GM21619 (cell line): ENCODE measurements around the gene HMCN2.

Experiments used
- ATAC-seq: cut with Tn5 transposase; IDR thresholded peaks from one replicate; pipeline ENCODE4 v1.9.1; 2021; ENCODE audit not compliant: unreplicated experiment

HMCN2 gene

GRCh38 chr9:130305381-130305780 is 39.8 kb downstream of the HMCN2 start:
- ATAC-seq = no peak

DNA sequence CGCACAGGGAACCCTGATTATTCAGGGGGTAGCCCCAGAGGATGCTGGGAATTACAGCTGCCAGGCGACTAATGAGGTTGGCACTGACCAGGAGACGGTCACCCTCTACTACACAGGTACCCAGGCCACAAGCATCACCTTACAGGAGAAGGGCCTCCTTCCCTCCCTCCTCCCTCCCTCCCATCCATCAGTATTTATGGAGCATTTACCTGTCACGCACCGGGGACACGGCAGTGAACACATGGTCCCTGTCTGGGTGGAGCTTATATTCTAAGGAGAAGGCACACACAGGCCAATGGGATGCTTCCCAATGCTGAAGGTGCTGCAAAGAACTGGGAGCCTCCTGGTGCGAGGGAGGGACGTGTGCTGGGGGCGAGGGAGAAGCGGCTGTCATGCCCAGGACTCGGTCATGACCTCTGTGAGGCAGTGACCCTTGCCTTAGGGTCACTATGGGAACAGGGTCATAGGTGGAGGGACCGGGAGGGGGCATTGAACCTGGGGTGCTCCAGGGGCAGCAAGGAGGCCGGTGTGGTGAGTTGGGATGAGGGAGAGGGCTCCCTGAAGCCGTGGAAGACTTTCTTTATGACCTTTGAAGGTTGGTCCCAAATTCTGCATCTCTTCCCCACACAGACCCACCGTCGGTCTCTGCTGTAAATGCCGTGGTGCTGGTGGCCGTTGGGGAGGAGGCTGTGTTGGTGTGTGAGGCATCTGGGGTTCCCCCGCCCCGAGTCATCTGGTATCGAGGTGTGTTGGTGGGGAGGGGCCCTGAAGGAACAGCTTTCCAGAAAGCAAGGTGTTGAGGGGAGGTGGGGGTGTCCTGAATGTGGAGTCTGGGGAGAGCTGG is 41.5 kb downstream of the HMCN2 start:
- ATAC-seq = no peak

DNA sequence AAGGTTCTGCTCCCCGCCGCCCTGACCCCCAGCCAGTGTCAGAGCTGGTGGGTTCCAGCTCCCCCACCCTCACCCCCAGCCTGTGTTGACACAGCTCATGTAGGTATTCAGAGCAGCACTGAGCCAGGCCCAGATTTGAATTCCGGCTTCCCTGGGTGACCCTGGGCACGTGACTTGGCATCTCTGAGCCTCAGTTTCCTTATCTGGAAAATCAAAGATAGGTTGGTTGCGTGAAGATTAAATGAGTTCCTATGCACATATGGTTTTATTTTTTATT is 42.0 kb downstream of the HMCN2 start:
- no peak for ATAC-seq

- ATAC-seq = no peak
Measured at GRCh38 chr9:130308081-130308571, 42.6 kb downstream of the HMCN2 start.

DNA sequence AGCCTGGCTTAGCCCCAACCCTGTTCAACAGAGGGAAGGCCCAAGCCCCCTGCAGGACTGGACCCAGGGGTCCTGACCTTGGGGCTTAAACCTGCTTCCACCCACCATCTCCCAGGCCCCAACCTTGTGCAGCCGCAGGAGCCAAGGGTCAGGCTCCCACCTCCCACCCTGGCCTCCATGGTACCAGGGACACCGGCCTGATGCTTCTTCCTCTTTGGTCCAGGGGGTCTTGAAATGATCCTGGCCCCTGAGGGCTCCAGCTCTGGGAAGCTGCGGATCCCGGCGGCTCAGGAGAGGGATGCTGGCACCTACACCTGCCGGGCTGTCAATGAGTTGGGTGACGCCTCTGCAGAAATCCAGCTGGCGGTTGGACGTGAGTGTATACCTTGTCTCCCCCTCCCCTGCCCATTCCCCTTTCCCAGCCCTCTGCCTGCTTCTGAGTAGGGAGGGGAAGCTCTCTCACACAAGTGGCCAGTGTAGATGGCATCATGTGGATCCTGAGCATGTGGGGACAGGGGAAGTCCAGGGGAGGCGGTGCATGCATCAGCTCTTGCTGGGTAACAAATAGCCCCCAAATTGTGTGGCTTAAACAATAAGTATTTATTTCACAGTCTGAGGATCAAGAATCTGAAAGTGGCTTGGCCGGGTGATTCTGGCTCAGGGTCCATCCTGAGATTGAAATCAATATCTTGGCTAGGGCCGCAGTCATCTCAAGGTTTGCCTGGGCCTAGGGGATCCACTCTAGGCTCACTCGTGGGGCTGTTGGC is 44.3 kb downstream of the HMCN2 start:
- ATAC-seq = no peak

DNA sequence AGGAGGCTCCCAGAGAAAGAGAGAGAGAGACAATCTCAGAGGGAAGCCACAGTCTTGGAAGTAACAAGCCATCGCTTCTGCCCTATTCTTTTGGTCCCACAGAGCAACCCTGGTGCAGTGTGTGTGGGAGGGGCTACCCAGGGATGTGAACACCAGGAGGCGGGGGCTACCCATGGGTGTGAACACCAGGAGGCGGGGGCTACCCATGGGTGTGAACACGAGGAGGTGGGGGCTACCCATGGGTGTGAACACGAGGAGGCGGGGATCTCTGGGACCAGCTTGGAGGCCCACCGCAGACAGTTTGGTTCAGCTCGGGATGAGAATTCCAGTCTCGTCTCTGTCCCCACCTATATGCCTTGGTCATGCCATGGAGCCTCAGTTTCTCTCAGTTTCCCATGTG is 44.9 kb downstream of the HMCN2 start:
- no peak for ATAC-seq

DNA sequence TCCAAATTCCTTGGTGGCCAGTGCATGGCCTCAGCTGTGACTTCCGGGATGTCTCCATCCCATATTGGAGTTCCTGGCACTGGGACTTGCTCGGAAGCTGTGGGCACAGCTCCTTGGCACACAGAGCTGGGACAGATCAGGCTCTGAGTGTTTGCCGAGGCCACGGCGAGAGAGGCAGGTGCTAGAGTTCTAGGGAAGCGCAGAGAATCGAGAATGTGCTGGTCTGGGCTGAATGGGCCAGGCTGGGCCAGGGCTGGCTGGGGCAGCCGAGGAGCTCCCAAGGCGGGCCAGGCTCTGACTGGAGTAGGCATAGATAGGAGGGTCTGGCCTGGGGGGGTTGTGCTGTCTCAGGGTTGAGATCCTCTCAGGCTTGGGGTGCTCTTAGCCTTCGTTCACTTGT is 45.4 kb downstream of the HMCN2 start:
- no peak for ATAC-seq

GRCh38 chr9:130311408-130312140 is 46.0 kb downstream of the HMCN2 start:
- ATAC-seq = no peak

DNA sequence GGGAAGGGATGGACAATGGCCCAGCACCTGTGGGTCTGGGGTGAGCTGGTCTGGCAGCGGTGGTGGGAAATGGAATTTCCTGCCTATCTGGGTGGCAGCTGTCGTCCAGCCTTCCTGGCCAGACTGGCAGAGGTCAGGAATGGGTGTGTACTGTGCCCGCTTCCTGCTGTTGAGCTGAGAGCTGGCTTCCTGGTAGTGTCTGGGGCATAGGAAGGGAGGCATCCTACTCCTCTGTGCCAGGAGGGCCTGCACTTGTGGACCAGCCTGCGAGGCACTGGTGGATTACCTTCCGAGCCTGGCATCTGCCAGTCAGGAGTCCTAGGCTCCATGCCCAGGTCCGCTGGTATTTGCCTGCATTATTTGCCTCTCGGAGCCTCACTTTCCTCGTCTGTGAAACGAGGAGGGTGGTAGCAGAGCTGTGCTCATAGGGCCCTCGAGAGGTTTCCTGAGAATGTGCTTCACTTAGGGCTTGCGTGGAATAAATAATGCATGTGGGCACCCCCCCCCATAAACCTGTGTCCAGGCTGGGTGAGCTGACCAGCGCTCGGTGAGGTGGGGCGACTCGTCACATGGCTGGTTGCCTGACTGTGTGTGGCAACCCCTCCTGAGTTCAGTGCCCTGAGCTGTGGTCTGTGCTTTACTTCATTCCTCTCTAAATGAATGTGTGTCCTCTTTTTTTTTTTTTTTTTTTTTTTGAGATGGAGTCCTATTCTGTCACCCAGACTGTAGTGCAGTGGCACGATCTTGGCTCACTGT is 47.7 kb downstream of the HMCN2 start:
- ATAC-seq = no peak

DNA sequence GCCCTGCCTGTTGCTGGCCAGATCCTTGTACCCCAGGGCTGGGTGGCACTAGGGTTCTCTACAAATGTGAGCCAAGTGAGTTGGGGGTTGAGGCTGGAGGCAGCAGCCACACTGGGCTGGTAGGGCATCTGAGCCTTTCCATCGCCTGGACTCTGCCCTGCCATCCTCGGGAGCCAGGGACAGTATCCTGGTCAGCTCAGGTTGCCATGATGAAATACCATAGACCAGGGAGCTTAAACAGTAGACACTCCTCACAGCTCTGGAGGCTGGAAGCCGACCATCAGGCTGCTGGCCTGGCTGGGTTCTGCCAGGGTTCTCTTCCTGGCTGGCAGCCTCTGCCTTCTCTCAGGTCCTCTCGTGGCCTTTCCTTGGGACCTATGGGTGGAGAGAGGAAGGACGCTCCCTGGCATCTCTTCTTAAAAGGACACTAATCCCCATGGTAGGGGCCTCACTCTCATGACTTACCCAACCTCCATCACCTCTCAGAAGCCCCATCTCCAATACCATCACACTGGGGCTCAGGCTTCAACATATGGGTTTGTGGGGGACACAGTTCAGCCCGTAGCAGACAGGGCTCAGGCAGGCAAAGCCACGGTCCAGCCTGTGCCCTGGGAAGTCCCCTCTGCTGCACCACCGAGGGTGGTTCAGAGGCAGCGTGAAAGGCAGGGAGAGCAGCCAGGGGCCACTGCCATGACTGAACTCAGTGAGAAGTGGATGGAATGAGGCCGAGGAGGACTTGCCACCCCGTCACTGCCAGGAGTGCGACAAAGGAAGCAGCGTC is 50.1 kb downstream of the HMCN2 start:
- no peak for ATAC-seq

DNA sequence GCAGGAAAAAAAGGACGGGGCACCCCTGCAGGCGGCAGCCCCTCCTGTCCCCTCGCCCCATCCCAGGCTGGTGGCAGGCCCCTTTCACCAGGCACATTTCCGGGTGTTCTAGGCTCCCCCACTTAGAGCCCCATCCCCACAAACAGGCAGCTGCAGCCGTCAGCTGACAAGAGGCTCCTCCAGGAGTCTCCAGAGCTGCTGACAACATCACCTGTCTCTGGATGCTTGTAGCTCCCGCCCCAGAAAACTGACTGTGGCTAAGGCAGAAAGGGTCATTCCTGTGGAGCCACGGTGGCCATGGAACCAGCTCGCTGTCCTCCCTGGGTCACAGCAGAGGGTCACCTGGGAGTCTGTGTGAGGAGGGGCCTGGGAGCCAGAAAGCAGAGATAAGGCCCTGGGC is 50.9 kb downstream of the HMCN2 start:
- ATAC-seq = no peak

- no peak for ATAC-seq
Measured at GRCh38 chr9:130319300-130319699, 53.7 kb downstream of the HMCN2 start.

GRCh38 chr9:130319944-130320712 is 54.6 kb downstream of the HMCN2 start:
- ATAC-seq = no peak

GRCh38 chr9:130320723-130321481 is 55.3 kb downstream of the HMCN2 start:
- no peak for ATAC-seq

DNA sequence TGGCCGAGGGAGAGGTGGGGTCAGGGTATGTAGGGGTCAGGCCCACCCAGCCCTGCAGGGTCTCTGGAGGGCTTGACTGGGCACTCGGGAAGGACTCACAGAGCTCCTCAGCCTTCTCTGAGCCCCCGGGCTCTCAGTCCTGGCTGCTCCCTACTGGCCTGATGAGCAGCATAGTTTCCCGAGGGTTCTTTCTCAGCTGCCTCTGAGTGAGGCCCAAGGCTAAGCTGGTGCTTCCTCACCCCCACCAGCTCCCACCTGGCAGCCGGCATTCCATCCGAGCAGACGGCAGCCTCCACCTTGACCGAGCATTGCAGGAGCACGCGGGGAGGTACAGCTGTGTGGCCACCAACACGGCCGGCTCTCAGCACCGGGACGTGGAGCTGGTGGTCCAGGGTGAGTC is 56.0 kb downstream of the HMCN2 start:
- ATAC-seq = no peak

GRCh38 chr9:130323051-130323745 is 57.6 kb downstream of the HMCN2 start:
- no peak for ATAC-seq

DNA sequence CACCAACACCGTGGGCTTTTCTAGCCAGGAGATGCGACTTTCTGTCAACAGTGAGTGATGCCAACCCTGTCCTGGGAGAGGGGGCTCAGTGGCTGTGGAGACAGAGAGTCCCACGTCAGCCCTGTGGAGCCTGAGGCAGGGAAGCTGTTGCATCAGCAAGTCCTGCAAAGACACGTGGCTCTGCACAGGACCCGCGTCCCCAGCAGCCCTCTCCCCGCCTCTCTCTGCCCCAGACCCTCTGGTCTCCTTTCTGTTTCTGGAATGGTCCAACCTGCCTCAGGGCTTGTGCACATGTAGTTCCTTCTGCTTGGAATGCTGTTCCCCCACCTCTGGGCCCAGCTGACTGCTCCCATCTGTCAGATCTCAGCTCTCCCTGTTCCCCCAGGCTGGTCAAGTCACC is 60.4 kb downstream of the HMCN2 start:
- no peak for ATAC-seq

GRCh38 chr9:130327070-130327780 is 61.7 kb downstream of the HMCN2 start:
- ATAC-seq = no peak
